HUES64 (cell line): ENCODE measurements around the gene MKLN1.
"Not testable (repeated sequence)": the region's sequence is repeated elsewhere in the genome, so short reads cannot be mapped to it uniquely, and the experiment has no call there.

Source experiments
- H3K27ac ChIP-seq: 2 replicates; pipeline ENCODE4 v1.7.0; 2013; ENCODE audit warnings: low read depth, low read length, inconsistent platforms
- H3K27me3 ChIP-seq: 2 replicates; pipeline ENCODE4 v1.6.1; 2013; ENCODE audit warnings: mild to moderate bottlenecking, low read length; ENCODE audit not compliant: insufficient read depth
- H3K36me3 ChIP-seq: 2 replicates; pipeline ENCODE4 v1.6.1; 2013; ENCODE audit warnings: mild to moderate bottlenecking, low read length; ENCODE audit not compliant: insufficient read depth
- H3K4me1 ChIP-seq: 2 replicates; pipeline ENCODE4 v1.6.1; 2013; ENCODE audit warnings: mild to moderate bottlenecking, low read length, moderate library complexity; ENCODE audit not compliant: insufficient read depth
- H3K4me3 ChIP-seq: 2 replicates; pipeline ENCODE4 v1.5.1; 2013; ENCODE audit warnings: mild to moderate bottlenecking, low read length, moderate library complexity
- H3K9ac ChIP-seq: 2 replicates; pipeline ENCODE4 v1.6.1; 2013; ENCODE audit warnings: mild to moderate bottlenecking, low read depth, low read length
- H3K9me3 ChIP-seq: 2 replicates; pipeline ENCODE4 v1.6.1; 2013; ENCODE audit warnings: low read depth, low read length; ENCODE audit not compliant: insufficient read depth
- WGBS: fragments of 150-250, 120-280 bp; methylation state at CpG from one replicate; pipeline ENCODE4 v1.1.7; 2013; ENCODE audit warnings: missing lambda C conversion rate; 5-methylcytosine and 5-hydroxymethylcytosine counted together

Gene MKLN1

GRCh38 chr7:131502810-131503508 lies 175.3 kb downstream of the MKLN1 start:
- peak overlapping the region; percentile 19; the same call in 1 of the 2 replicates for H3K27ac ChIP-seq
- H3K9ac ChIP-seq = no peak overlapping the region
- H3K27me3 ChIP-seq = no peaks in the 10 kb centered on the region
- H3K9me3 ChIP-seq = no peaks in the 10 kb centered on the region
- no peak overlapping the region for H3K4me3 ChIP-seq
- no peaks in the 10 kb centered on the region for H3K4me1 ChIP-seq
- WGBS = 92% methylated on average over 9 of the region's 9 CpGs
- H3K36me3 ChIP-seq = peaks cover 99% of the 10 kb centered on the region

- H3K4me3 ChIP-seq = no peak overlapping the region
- H3K27me3 ChIP-seq = no peaks in the 10 kb centered on the region
- H3K4me1 ChIP-seq = no peaks in the 10 kb centered on the region
- H3K27ac ChIP-seq = peak overlapping the region; percentile 3; the same call in 1 of the 2 replicates
- no peaks in the 10 kb centered on the region for H3K9me3 ChIP-seq
- 95% methylated on average over 6 of the region's 6 CpGs for WGBS
- H3K36me3 ChIP-seq = peaks cover 99% of the 10 kb centered on the region
- H3K9ac ChIP-seq = no peak overlapping the region
Measured at GRCh38 chr7:131503639-131504038, 176.0 kb downstream of the MKLN1 start.

DNA sequence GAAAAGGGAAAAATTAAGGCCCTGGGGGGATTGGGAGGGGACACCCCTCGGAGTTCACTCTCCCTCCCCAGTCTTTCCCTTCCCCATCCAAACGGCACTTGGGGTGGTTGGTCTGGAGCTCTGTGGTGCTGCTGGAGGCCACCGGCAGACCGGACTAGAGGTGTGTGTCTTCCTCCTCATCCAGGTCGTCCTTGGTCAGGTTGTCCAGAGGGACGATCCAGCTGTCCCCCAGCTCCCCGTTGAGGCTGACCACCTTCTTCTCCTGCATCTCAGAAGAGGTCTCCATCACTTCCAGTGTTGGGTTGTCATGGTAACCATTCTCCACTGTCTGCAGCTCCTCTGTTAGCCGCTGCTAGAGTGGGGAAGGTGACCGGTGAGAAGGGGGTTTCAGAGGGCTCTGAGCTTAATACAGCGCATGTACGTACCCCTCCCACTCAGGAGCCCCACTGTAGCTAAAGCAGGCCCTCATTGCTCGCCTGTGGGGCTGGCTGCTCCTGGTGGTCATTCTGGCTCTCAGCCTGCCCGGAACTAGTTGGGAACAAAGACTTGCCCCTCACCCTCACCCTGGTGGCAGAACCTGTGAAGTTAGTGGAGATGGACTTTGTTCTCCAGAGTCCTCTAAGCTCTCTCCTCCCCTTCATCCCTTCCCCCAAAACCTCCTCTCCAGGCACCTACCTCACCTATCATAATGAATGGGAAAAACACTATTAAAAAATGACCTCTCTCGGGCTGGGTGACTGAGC lies 176.7 kb downstream of the MKLN1 start:
- peaks cover 99% of the 10 kb centered on the region for H3K36me3 ChIP-seq
- H3K9ac ChIP-seq = no peak overlapping the region
- peaks cover 2% of the 10 kb centered on the region; the same call in 1 of the 2 replicates for H3K4me1 ChIP-seq
- H3K9me3 ChIP-seq = no peaks in the 10 kb centered on the region
- 96% methylated on average over 13 of the region's 14 CpGs for WGBS
- no peaks in the 10 kb centered on the region for H3K27me3 ChIP-seq
- H3K27ac ChIP-seq = peak overlapping the region; percentile 32; the same call in 1 of the 2 replicates
- H3K4me3 ChIP-seq = no peak overlapping the region

- not testable (repeated sequence) for H3K27ac ChIP-seq, H3K4me1 ChIP-seq, H3K9me3 ChIP-seq, H3K27me3 ChIP-seq, H3K4me3 ChIP-seq, H3K9ac ChIP-seq
- 96% methylated on average over 8 of the region's 8 CpGs for WGBS
- peaks cover 100% of the 10 kb centered on the region for H3K36me3 ChIP-seq
Measured at GRCh38 chr7:131505037-131505620, 177.5 kb downstream of the MKLN1 start.

- Histone ChIP-seq H3K4me3 (no peak overlapping the region), H3K36me3 (peaks cover 97% of the 10 kb centered on the region), H3K9ac (no peak overlapping the region), H3K27ac (no peak overlapping the region), H3K4me1 (peaks cover 2% of the 10 kb centered on the region; the same call in 1 of the 2 replicates), H3K9me3 (no peaks in the 10 kb centered on the region), H3K27me3 (no peaks in the 10 kb centered on the region)
- 97% methylated on average over 30 of the region's 30 CpGs for WGBS
Measured at GRCh38 chr7:131505636-131506557, 178.2 kb downstream of the MKLN1 start.

GRCh38 chr7:131506597-131506996 lies 178.9 kb downstream of the MKLN1 start:
- Histone ChIP-seq H3K27ac (peak overlapping the region; percentile 23; the same call in 1 of the 2 replicates), H3K9ac (no peak overlapping the region), H3K4me1 (peaks cover 2% of the 10 kb centered on the region; the same call in 1 of the 2 replicates), H3K9me3 (no peaks in the 10 kb centered on the region), H3K4me3 (no peak overlapping the region), H3K27me3 (no peaks in the 10 kb centered on the region), H3K36me3 (peaks cover 97% of the 10 kb centered on the region)
- WGBS = 95% methylated on average over 18 of the region's 18 CpGs

GRCh38 chr7:131507592-131508331 lies 180.1 kb downstream of the MKLN1 start:
- H3K9ac ChIP-seq = no peak overlapping the region
- WGBS = 85% methylated on average over 14 of the region's 14 CpGs
- no peaks in the 10 kb centered on the region for H3K27me3 ChIP-seq
- H3K9me3 ChIP-seq = no peaks in the 10 kb centered on the region
- no peak overlapping the region for H3K4me3 ChIP-seq
- no peak overlapping the region; the same call in 1 of the 2 replicates for H3K27ac ChIP-seq
- peaks cover 95% of the 10 kb centered on the region for H3K36me3 ChIP-seq
- H3K4me1 ChIP-seq = peaks cover 2% of the 10 kb centered on the region; the same call in 1 of the 2 replicates

- H3K4me1 ChIP-seq = peaks cover 11% of the 10 kb centered on the region
- H3K9me3 ChIP-seq = no peaks in the 10 kb centered on the region
- 91% methylated on average over 10 of the region's 10 CpGs for WGBS
- no peak overlapping the region for H3K9ac ChIP-seq
- H3K27me3 ChIP-seq = no peaks in the 10 kb centered on the region
- peak overlapping the region; percentile 48; the same call in 1 of the 2 replicates for H3K27ac ChIP-seq
- no peak overlapping the region for H3K4me3 ChIP-seq
- peaks cover 90% of the 10 kb centered on the region for H3K36me3 ChIP-seq
Measured at GRCh38 chr7:131508754-131509486, 181.2 kb downstream of the MKLN1 start.

GRCh38 chr7:131509781-131510180 lies 182.1 kb downstream of the MKLN1 start:
- peak overlapping the region; percentile 48; the same call in 1 of the 2 replicates for H3K27ac ChIP-seq
- peaks cover 81% of the 10 kb centered on the region for H3K36me3 ChIP-seq
- no peaks in the 10 kb centered on the region for H3K9me3 ChIP-seq
- no peaks in the 10 kb centered on the region for H3K27me3 ChIP-seq
- H3K4me1 ChIP-seq = peaks cover 11% of the 10 kb centered on the region
- whole genome bisulfite sequencing = 92% methylated on average over 8 of the region's 8 CpGs
- H3K9ac ChIP-seq = no peak overlapping the region
- H3K4me3 ChIP-seq = no peak overlapping the region
